HG02759 (cell line): ENCODE results near the gene RAB37.

Experiments used
- ATAC-seq: cut with Tn5 transposase; IDR thresholded peaks from one replicate; pipeline ENCODE4 v1.9.1; 2021; ENCODE audit warnings: mild to moderate bottlenecking, moderate library complexity; ENCODE audit not compliant: unreplicated experiment

RAB37 gene

GRCh38 chr17:74728033-74728701, 8.9 kb upstream of the RAB37 start:
- no peak for ATAC-seq

GRCh38 chr17:74728702-74729075, 8.4 kb upstream of the RAB37 start:
- ATAC-seq, result no peak

GRCh38 chr17:74729368-74729767, 7.7 kb upstream of the RAB37 start:
- ATAC-seq, result no peak

GRCh38 chr17:74729866-74730265, 7.2 kb upstream of the RAB37 start:
- ATAC-seq, result no peak

- ATAC-seq, result no peak
These were observed 6.3 kb upstream of the RAB37 start for GRCh38 chr17:74730491-74731346.

- no peak for ATAC-seq
These were observed 5.8 kb upstream of the RAB37 start for GRCh38 chr17:74731347-74731605.

- no peak for ATAC-seq
These were observed 4.8 kb upstream of the RAB37 start for GRCh38 chr17:74732042-74732867.

- ATAC-seq, result no peak
These were observed 3.5 kb upstream of the RAB37 start for GRCh38 chr17:74733365-74734122.

GRCh38 chr17:74734256-74734655, 2.8 kb upstream of the RAB37 start:
- ATAC-seq, result no peak

GRCh38 chr17:74737299-74738050, 419 bp downstream of the RAB37 start:
- ATAC-seq, result no peak

GRCh38 chr17:74738051-74738996, 1.3 kb downstream of the RAB37 start:
- ATAC-seq, result peak; percentile 44

GRCh38 chr17:74739227-74739831, 2.3 kb downstream of the RAB37 start:
- ATAC-seq, result no peak

GRCh38 chr17:74740173-74740572, 3.1 kb downstream of the RAB37 start:
- no peak for ATAC-seq

- no peak for ATAC-seq
These were observed 3.8 kb downstream of the RAB37 start for GRCh38 chr17:74740641-74741387.

GRCh38 chr17:74742153-74742515, 5.1 kb downstream of the RAB37 start:
- peak; percentile 49 for ATAC-seq

GRCh38 chr17:74742978-74743545, 6.0 kb downstream of the RAB37 start:
- ATAC-seq, result no peak

- no peak for ATAC-seq
These were observed 6.7 kb downstream of the RAB37 start for GRCh38 chr17:74743755-74744154.

GRCh38 chr17:74744349-74744713, 7.3 kb downstream of the RAB37 start:
- ATAC-seq, result no peak
